ENCODE results near the gene COPE.
"Not testable (repeated sequence)": the region's sequence is repeated elsewhere in the genome, so short reads cannot be mapped to it uniquely, and the experiment has no call there.

Gene COPE

GRCh38 chr19:18910801-18911436, 8.3 kb downstream of the COPE start:
- Mint-ChIP-seq H3K27me3 (no peaks in the 10 kb centered on the region), H3K36me3 (ENCODE audit: insufficient read depth) (peaks cover 74% of the 10 kb centered on the region), H3K27ac (no peak overlapping the region), H3K9me3 (no peaks in the 10 kb centered on the region), H3K4me3 (no peak overlapping the region), H3K4me1 (ENCODE audit: low read depth in 2 of 2) (peaks cover 10 to 19% of the 10 kb centered on the region in 2 donors)
- ATAC-seq (replicated peaks) (no peak), DNase-seq (no peak)

- Mint-ChIP-seq H3K4me3 (no peak overlapping the region), H3K4me1 (ENCODE audit: low read depth in 2 of 2) (peaks cover 8 to 17% of the 10 kb centered on the region in 2 donors), H3K9me3 (no peaks in the 10 kb centered on the region), H3K27ac (no peak overlapping the region), H3K36me3 (ENCODE audit: insufficient read depth) (peaks cover 74% of the 10 kb centered on the region), H3K27me3 (no peaks in the 10 kb centered on the region)
- ATAC-seq (replicated peaks) (no peak), DNase-seq (no peak)
Observed at GRCh38 chr19:18910010-18910409, 9.2 kb downstream of the COPE start.

- Mint-ChIP-seq H3K4me3 (no peak overlapping the region), H3K36me3 (ENCODE audit: insufficient read depth) (peaks cover 74% of the 10 kb centered on the region)
- no peak for ATAC-seq (replicated peaks)
Observed at GRCh38 chr19:18908917-18909619, 10.1 kb downstream of the COPE start.

GRCh38 chr19:18906605-18907519, 12.3 kb downstream of the COPE start:
- Mint-ChIP-seq H3K27ac (no peak overlapping the region), H3K4me3 (no peak overlapping the region), H3K9me3 (no peaks in the 10 kb centered on the region), H3K36me3 (ENCODE audit: insufficient read depth) (peaks cover 75% of the 10 kb centered on the region), H3K4me1 (ENCODE audit: low read depth in 2 of 2) (no peaks in the 10 kb centered on the region), H3K27me3 (no peaks in the 10 kb centered on the region)
- no peak for DNase-seq
- ATAC-seq (replicated peaks): no peak

More at GRCh38 chr19:18908917-18909619, 10.1 kb downstream of the COPE start:
- Mint-ChIP-seq H3K27me3 (no peaks in the 10 kb centered on the region), H3K4me1 (ENCODE audit: low read depth in 2 of 2) (peaks cover 6 to 11% of the 10 kb centered on the region in 2 donors), H3K9me3 (no peaks in the 10 kb centered on the region), H3K27ac (no peak overlapping the region)
- no peak for DNase-seq

GRCh38 chr19:18905513-18906236, 13.5 kb downstream of the COPE start:
- ATAC-seq (replicated peaks) (no peak), DNase-seq (no peak)
- peak overlapping the region in 1 of 2 donors; percentile 21 for H3K4me3 Mint-ChIP-seq
- peak overlapping the region in 1 of 2 donors; percentile 80 for H3K27ac Mint-ChIP-seq
- no peaks in the 10 kb centered on the region for H3K27me3 Mint-ChIP-seq
- H3K4me1 Mint-ChIP-seq (ENCODE audit: low read depth in 2 of 2): no peaks in the 10 kb centered on the region
- H3K36me3 Mint-ChIP-seq (ENCODE audit: insufficient read depth): peaks cover 71% of the 10 kb centered on the region
- no peaks in the 10 kb centered on the region for H3K9me3 Mint-ChIP-seq

GRCh38 chr19:18905058-18905456, 14.1 kb downstream of the COPE start:
- peak overlapping the region in 1 of 2 donors; percentile 27 for H3K4me3 Mint-ChIP-seq
- DNase-seq: no peak
- H3K9me3 Mint-ChIP-seq: no peaks in the 10 kb centered on the region
- H3K27me3 Mint-ChIP-seq: no peaks in the 10 kb centered on the region
- no peak overlapping the region for H3K27ac Mint-ChIP-seq
- H3K36me3 Mint-ChIP-seq (ENCODE audit: insufficient read depth): peaks cover 67% of the 10 kb centered on the region
- no peaks in the 10 kb centered on the region for H3K4me1 Mint-ChIP-seq (ENCODE audit: low read depth in 2 of 2)
- ATAC-seq (replicated peaks): no peak

- Mint-ChIP-seq H3K36me3 (ENCODE audit: insufficient read depth) (peaks cover 62% of the 10 kb centered on the region), H3K27me3 (no peaks in the 10 kb centered on the region), H3K27ac (no peak overlapping the region), H3K4me1 (ENCODE audit: low read depth in 2 of 2) (no peaks in the 10 kb centered on the region), H3K4me3 (peak overlapping the region in 1 of 2 donors; percentile 27), H3K9me3 (no peaks in the 10 kb centered on the region)
- no peak for DNase-seq
- ATAC-seq (replicated peaks): no peak
Observed at GRCh38 chr19:18904334-18905057, 14.7 kb downstream of the COPE start.

GRCh38 chr19:18903156-18904037, 15.8 kb downstream of the COPE start:
- Mint-ChIP-seq H3K4me3 (no peak overlapping the region), H3K9me3 (no peaks in the 10 kb centered on the region), H3K36me3 (ENCODE audit: insufficient read depth) (peaks cover 54% of the 10 kb centered on the region), H3K27ac (no peak overlapping the region), H3K27me3 (no peaks in the 10 kb centered on the region), H3K4me1 (ENCODE audit: low read depth in 2 of 2) (no peaks in the 10 kb centered on the region)
- DNase-seq: no peak
- no peak for ATAC-seq (replicated peaks)

- Mint-ChIP-seq H3K36me3 (ENCODE audit: insufficient read depth) (peaks cover 52% of the 10 kb centered on the region), H3K27ac (peak overlapping the region in 1 of 2 donors; percentile 64)
- not testable (repeated sequence) for H3K27me3 Mint-ChIP-seq; H3K4me3 Mint-ChIP-seq; H3K9me3 Mint-ChIP-seq; H3K4me1 Mint-ChIP-seq (ENCODE audit: low read depth in 2 of 2); DNase-seq; ATAC-seq (replicated peaks)
Observed at GRCh38 chr19:18902519-18902918, 16.7 kb downstream of the COPE start.

- ATAC-seq (replicated peaks): no peak
- Mint-ChIP-seq H3K27ac (no peak overlapping the region), H3K9me3 (no peaks in the 10 kb centered on the region), H3K4me1 (ENCODE audit: low read depth in 2 of 2) (peaks cover 9 to 13% of the 10 kb centered on the region in 2 donors), H3K36me3 (ENCODE audit: insufficient read depth) (peaks cover 45% of the 10 kb centered on the region), H3K4me3 (no peak overlapping the region), H3K27me3 (peaks cover 13 to 15% of the 10 kb centered on the region in 2 donors)
- no peak for DNase-seq
Observed at GRCh38 chr19:18901491-18901890, 17.7 kb downstream of the COPE start.

- Mint-ChIP-seq H3K4me1 (ENCODE audit: low read depth in 2 of 2) (peaks cover 11 to 15% of the 10 kb centered on the region in 2 donors), H3K9me3 (no peaks in the 10 kb centered on the region), H3K4me3 (no peak overlapping the region), H3K27me3 (peaks cover 17 to 20% of the 10 kb centered on the region in 2 donors), H3K27ac (peak overlapping the region in 1 of 2 donors; percentile 8), H3K36me3 (ENCODE audit: insufficient read depth) (peaks cover 40% of the 10 kb centered on the region)
- ATAC-seq (replicated peaks) (no peak), DNase-seq (no peak)
Observed at GRCh38 chr19:18900700-18901481, 18.3 kb downstream of the COPE start.
